Measurements from ENCODE around the gene IFI27.

Gene IFI27

GRCh38 chr14:94139006-94139405, 28.5 kb downstream of the IFI27 start:
- intact Hi-C loops (cut with DNase I; ENCODE audit: low total_unique reads) = loop anchor here (5.0 to 10.0 kb wide), 2 partner anchors 102 to 194 kb away; no protein-coding TSS in a partner anchor
- Histone ChIP-seq H3K4me1 (peaks cover 0 to 3% (median 0%) of the 10 kb centered on the region in 4 donors), H3K4me3 (no peak overlapping the region), H3K9me3 (peaks cover 0 to 4% (median 0%) of the 10 kb centered on the region in 3 donors), H3K36me3 (no peaks in the 10 kb centered on the region), H3K27ac (no peak overlapping the region), H3K27me3 (peaks cover 0 to 16% of the 10 kb centered on the region in 2 donors)
- no peak for TF ChIP-seq CTCF (IDR thresholded peaks at IDR 0.05)
- no peak for DNase-seq

GRCh38 chr14:94139421-94139820, 28.9 kb downstream of the IFI27 start:
- no peak for TF ChIP-seq CTCF (IDR thresholded peaks at IDR 0.05)

GRCh38 chr14:94142247-94142646, 31.7 kb downstream of the IFI27 start:
- peaks cover 0 to 16% of the 10 kb centered on the region in 2 donors for H3K27me3 ChIP-seq
- TF ChIP-seq CTCF (IDR thresholded peaks at IDR 0.05) = no peak
- H3K4me1 ChIP-seq = no peaks in the 10 kb centered on the region
- no peaks in the 10 kb centered on the region for H3K9me3 ChIP-seq
- DNase-seq = no peak
- intact Hi-C loops (cut with DNase I; ENCODE audit: low total_unique reads) = no loop called here
- no peak overlapping the region for H3K27ac ChIP-seq
- H3K4me3 ChIP-seq = no peak overlapping the region
- no peaks in the 10 kb centered on the region for H3K36me3 ChIP-seq

More at GRCh38 chr14:94139421-94139820, 28.9 kb downstream of the IFI27 start:
- H3K4me1 ChIP-seq = peaks cover 0 to 3% (median 0%) of the 10 kb centered on the region in 4 donors
- no peak overlapping the region for H3K27ac ChIP-seq
- no peak for DNase-seq
- intact Hi-C loops (cut with DNase I; ENCODE audit: low total_unique reads) = loop anchor here (5.0 to 10.0 kb wide), 2 partner anchors 102 to 195 kb away; no protein-coding TSS in a partner anchor
- peaks cover 0 to 4% (median 0%) of the 10 kb centered on the region in 3 donors for H3K9me3 ChIP-seq
- H3K27me3 ChIP-seq = peaks cover 0 to 16% of the 10 kb centered on the region in 2 donors
- no peak overlapping the region for H3K4me3 ChIP-seq
- H3K36me3 ChIP-seq = no peaks in the 10 kb centered on the region

- H3K27me3 ChIP-seq = peaks cover 0 to 14% of the 10 kb centered on the region in 2 donors
- H3K9me3 ChIP-seq = no peaks in the 10 kb centered on the region
- intact Hi-C loops (cut with DNase I; ENCODE audit: low total_unique reads) = no loop called here
- H3K4me3 ChIP-seq = no peak overlapping the region
- no peaks in the 10 kb centered on the region for H3K4me1 ChIP-seq
- H3K36me3 ChIP-seq = no peaks in the 10 kb centered on the region
- H3K27ac ChIP-seq = no peak overlapping the region
- DNase-seq = no peak
- no peak for TF ChIP-seq CTCF (IDR thresholded peaks at IDR 0.05)
These were observed 32.3 kb downstream of the IFI27 start for GRCh38 chr14:94142836-94143235.

- H3K4me3 ChIP-seq = no peak overlapping the region
- peaks cover 0 to 10% of the 10 kb centered on the region in 2 donors for H3K27me3 ChIP-seq
- no peak overlapping the region for H3K27ac ChIP-seq
- no peak for DNase-seq
- H3K9me3 ChIP-seq = no peaks in the 10 kb centered on the region
- no peak for TF ChIP-seq CTCF (IDR thresholded peaks at IDR 0.05)
- no peaks in the 10 kb centered on the region for H3K4me1 ChIP-seq
- no peaks in the 10 kb centered on the region for H3K36me3 ChIP-seq
- intact Hi-C loops (cut with DNase I; ENCODE audit: low total_unique reads) = no loop called here
These were observed 32.7 kb downstream of the IFI27 start for GRCh38 chr14:94143239-94143638.

GRCh38 chr14:94143711-94144110, 33.2 kb downstream of the IFI27 start:
- TF ChIP-seq CTCF (IDR thresholded peaks at IDR 0.05) = no peak
- Histone ChIP-seq H3K36me3 (no peaks in the 10 kb centered on the region), H3K4me1 (no peaks in the 10 kb centered on the region), H3K27me3 (peaks cover 0 to 6% of the 10 kb centered on the region in 2 donors), H3K4me3 (no peak overlapping the region), H3K9me3 (no peaks in the 10 kb centered on the region), H3K27ac (no peak overlapping the region)
- no peak for DNase-seq
- intact Hi-C loops (cut with DNase I; ENCODE audit: low total_unique reads) = no loop called here
